ENCODE measurements around the gene SPIRE1.

SPIRE1 gene

DNA sequence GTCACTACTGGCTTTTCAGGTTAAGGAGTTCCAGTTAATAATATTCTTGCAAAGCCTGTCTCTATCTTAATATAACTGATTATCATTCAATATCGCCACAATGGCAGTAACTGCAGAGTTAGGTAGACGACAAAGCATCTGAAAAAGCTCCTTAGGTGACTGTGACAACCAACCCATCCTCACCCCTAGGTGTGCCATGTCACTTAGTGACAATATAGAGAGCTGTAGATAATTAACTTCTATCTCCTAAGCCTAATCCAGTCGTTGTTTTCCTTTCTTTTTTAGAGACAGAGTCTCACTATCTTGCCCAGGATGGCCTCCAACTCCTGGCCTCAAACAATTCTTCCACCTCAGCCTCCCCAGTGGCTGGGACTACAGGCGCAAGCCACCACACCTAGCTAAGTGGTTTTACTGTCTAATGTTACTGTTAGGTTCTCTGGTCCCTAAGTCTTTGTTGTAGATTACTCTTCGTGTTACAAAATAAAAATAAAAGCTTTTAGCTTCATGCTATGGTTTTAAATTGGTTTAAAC, 65.2 kb downstream of the SPIRE1 start:
- TF ChIP-seq, protein P1, sequence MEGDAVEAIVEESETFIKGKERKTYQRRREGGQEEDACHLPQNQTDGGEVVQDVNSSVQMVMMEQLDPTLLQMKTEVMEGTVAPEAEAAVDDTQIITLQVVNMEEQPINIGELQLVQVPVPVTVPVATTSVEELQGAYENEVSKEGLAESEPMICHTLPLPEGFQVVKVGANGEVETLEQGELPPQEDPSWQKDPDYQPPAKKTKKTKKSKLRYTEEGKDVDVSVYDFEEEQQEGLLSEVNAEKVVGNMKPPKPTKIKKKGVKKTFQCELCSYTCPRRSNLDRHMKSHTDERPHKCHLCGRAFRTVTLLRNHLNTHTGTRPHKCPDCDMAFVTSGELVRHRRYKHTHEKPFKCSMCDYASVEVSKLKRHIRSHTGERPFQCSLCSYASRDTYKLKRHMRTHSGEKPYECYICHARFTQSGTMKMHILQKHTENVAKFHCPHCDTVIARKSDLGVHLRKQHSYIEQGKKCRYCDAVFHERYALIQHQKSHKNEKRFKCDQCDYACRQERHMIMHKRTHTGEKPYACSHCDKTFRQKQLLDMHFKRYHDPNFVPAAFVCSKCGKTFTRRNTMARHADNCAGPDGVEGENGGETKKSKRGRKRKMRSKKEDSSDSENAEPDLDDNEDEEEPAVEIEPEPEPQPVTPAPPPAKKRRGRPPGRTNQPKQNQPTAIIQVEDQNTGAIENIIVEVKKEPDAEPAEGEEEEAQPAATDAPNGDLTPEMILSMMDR (IDR thresholded peaks at IDR 0.05; ENCODE audit: insufficient read depth, low read depth, low read length, missing control alignments) = no peak
- no peak overlapping the region for H3K4me3 ChIP-seq (ENCODE audit: low read depth, low read length)
- DNase-seq (ENCODE audit: low read depth) = no peak

- H3K4me3 ChIP-seq (ENCODE audit: low read depth, low read length) = no peak overlapping the region
- TF ChIP-seq, protein P1 (IDR thresholded peaks at IDR 0.05; ENCODE audit: insufficient read depth, low read depth, low read length, missing control alignments) = no peak
- no peak for DNase-seq (ENCODE audit: low read depth)
Measured at GRCh38 chr18:12589448-12589847, 68.5 kb downstream of the SPIRE1 start.

GRCh38 chr18:12586956-12587355, 71.0 kb downstream of the SPIRE1 start:
- TF ChIP-seq, protein P1 (IDR thresholded peaks at IDR 0.05; ENCODE audit: insufficient read depth, low read depth, low read length, missing control alignments) = no peak
- no peak for DNase-seq (ENCODE audit: low read depth)
- no peak overlapping the region for H3K4me3 ChIP-seq (ENCODE audit: low read depth, low read length)

DNA sequence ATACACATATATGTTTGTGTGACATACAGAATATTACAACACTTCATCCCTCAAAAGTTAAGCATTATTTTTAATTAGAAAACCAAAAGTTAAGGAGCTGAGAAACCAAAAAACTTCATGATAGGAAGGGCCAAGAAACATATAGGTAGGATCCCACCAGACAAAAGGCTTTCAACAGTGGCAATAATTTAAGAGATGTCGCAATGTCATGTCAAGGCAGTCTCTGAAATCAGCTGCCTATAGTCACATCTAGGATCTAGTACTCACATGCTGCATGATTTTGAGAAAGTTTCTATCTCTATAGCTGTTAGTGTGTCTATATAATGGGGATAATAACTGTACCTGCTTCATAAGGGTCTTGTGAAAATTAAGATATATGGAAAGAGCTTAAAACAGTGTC, 72.7 kb downstream of the SPIRE1 start:
- no peak overlapping the region for H3K4me3 ChIP-seq (ENCODE audit: low read depth, low read length)
- DNase-seq (ENCODE audit: low read depth) = no peak
- TF ChIP-seq, protein P1 (IDR thresholded peaks at IDR 0.05; ENCODE audit: insufficient read depth, low read depth, low read length, missing control alignments) = no peak

DNA sequence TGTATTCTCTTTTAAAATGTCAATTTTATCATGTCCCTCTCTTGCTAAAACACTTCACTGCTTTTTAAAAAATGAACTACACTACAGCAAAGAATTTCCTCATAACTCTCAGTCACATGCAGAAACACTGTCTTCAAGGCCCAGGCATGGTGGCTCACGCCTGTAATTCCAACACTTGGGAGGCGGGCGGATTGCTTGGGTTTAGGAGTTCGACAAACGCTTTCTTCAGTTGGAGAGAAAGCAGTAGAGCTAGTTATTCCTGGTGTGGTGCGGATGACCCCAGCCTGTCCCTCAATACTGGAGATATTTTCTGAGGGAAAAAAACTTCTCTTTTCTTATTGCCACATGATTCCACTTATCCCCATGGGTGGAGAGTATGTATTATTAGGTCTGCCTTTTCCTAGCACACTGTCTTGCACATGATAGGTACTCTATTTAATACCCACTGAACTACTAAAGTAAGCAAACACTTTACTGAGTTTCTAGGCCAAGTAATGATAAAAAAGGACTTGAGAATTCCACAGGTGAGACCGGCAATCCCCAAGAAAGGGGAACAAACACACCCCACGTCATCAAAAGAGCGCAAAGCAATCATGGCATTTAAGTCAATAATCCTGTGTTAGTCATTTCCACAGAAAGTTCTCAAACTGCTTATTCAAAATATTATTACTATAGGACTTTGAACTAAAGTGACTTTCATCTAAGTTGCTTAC, 77.1 kb downstream of the SPIRE1 start:
- TF ChIP-seq, protein P1 (IDR thresholded peaks at IDR 0.05; ENCODE audit: insufficient read depth, low read depth, low read length, missing control alignments) = no peak

DNA sequence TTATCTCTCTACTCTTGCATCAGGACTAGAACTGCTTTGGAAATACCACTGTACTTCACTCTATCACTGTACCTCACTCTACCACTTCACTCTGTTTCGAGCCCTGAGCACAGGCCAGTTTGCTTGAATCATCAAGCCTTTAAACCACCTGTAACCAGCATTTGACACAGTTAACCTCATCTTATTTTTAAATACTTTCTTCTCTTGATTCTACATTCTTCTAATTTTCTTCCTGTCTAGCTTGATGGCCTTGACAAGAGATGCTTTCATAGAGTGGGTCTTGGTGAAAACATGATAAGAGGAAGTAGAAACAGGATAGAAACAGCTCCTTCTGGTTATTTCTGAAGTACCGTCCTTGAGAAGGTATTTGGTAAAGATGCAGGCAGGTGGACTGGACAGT, 78.1 kb downstream of the SPIRE1 start:
- DNase-seq (ENCODE audit: low read depth) = peak; percentile 59
- H3K4me3 ChIP-seq (ENCODE audit: low read depth, low read length) = no peak overlapping the region
- TF ChIP-seq, protein P1 (IDR thresholded peaks at IDR 0.05; ENCODE audit: insufficient read depth, low read depth, low read length, missing control alignments) = no peak

More for the DNA sequence above, 77.1 kb downstream of the SPIRE1 start:
- no peak for DNase-seq (ENCODE audit: low read depth)
- H3K4me3 ChIP-seq (ENCODE audit: low read depth, low read length) = no peak overlapping the region

- TF ChIP-seq, protein P1 (IDR thresholded peaks at IDR 0.05; ENCODE audit: insufficient read depth, low read depth, low read length, missing control alignments) = no peak
- no peak for DNase-seq (ENCODE audit: low read depth)
- H3K4me3 ChIP-seq (ENCODE audit: low read depth, low read length) = no peak overlapping the region
Measured at GRCh38 chr18:12577848-12578247, 80.1 kb downstream of the SPIRE1 start.

All from GM12865 (cell line).